SK-N-SH treated with all-trans-retinoic acid at 6 μM for 48 hours (cell line): Measurements from ENCODE around the gene NBPF4.

Experiments used
- ARNTL ChIP-seq: fragments of 450-650 bp; formaldehyde crosslinking; IDR thresholded peaks from 2 replicates; pipeline ENCODE4 v1.5.0; 2020; ENCODE audit warnings: low read depth, mild to moderate bottlenecking, moderate library complexity, borderline replicate concordance
- GLIS3 ChIP-seq: fragments of 250-450 bp; sonication (Bioruptor Pico); IDR thresholded peaks from 2 replicates; pipeline ENCODE4 v1.5.0; 2020; ENCODE audit warnings: mild to moderate bottlenecking, moderate library complexity
- RARB ChIP-seq: fragments of 250-450 bp; sonication (Bioruptor Pico); IDR thresholded peaks from 2 replicates; pipeline ENCODE4 v1.8.0; 2021; ENCODE audit warnings: mild to moderate bottlenecking, moderate library complexity
- TCF4 ChIP-seq: fragments of 250-450 bp; sonication (Bioruptor Pico); IDR thresholded peaks from 2 replicates; pipeline ENCODE4 v1.8.0; 2021; ENCODE audit warnings: mild to moderate bottlenecking, moderate library complexity, borderline replicate concordance
- ZC3H10 ChIP-seq: fragments of 250-450 bp; sonication (Bioruptor Pico); IDR thresholded peaks from 2 replicates; pipeline ENCODE4 v1.5.1; 2021; ENCODE audit warnings: mild to moderate bottlenecking, moderate library complexity
- ZFP3 ChIP-seq: fragments of 250-450 bp; sonication (Bioruptor Pico); IDR thresholded peaks from 2 replicates; pipeline ENCODE4 v1.5.0; 2020; ENCODE audit warnings: mild to moderate bottlenecking, moderate library complexity
- TF ChIP-seq, protein P1 (sequence below): fragments of 250-450 bp; sonication (Bioruptor Pico); IDR thresholded peaks from 2 replicates; pipeline ENCODE4 v1.8.0; 2020; ENCODE audit warnings: mild to moderate bottlenecking, moderate library complexity, borderline replicate concordance
- TF ChIP-seq, protein P2 (sequence below): fragments of 250-450 bp; sonication (Bioruptor Pico); IDR thresholded peaks from 2 replicates; pipeline ENCODE4 v1.5.1; 2021; ENCODE audit warnings: mild to moderate bottlenecking, moderate library complexity
- TF ChIP-seq, protein P3 (sequence below): fragments of 250-450 bp; sonication (Bioruptor Pico); IDR thresholded peaks from 2 replicates; pipeline ENCODE4 v1.5.1; 2020; ENCODE audit warnings: low read depth, mild to moderate bottlenecking, moderate library complexity
- TF ChIP-seq, protein P4 (sequence below): fragments of 250-450 bp; sonication (Bioruptor Pico); IDR thresholded peaks from 2 replicates; pipeline ENCODE4 v1.8.0; 2021; ENCODE audit warnings: low read depth, mild to moderate bottlenecking, moderate library complexity, borderline replicate concordance

DNA sequence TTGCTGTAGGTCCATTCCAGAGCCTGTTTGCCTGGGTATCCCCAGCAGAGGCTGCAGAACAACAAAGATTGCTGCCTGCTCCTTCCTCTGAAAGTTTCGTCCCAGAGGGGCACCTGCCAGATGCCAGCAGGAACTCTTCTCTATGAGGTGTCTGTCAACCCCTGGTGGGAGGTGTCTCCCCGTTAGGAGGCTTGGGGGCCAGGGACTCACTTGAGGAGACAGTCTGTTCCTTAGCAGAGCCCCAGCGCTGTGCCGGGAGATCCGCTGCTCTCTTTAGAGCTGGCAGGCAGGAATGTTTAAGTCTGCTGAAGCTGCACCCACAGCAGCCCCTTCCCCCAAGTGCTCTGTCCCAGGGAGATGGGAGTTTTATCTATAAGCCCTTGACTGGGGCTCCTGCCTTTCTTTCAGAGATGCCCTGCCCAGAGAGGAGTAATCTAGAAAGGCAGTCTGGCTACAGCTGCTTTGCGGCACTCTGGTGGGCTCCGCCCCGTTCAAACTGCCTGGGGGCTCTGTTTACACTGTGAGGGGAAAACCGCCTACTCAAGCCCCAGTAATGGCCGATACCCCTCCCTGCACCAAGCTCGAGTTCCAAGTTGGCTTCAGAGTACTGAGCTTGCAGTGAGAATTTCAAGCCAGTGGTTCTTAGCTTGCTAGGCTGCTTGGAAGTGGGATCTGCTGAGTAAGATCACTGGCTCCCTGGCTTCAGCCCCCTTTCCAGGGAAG is 35.0 kb downstream of the NBPF4 start:
- TF ChIP-seq TCF4 (CRISPR knock-in tag) (no peak), ARNTL (no peak), RARB (CRISPR knock-in tag) (no peak), ZC3H10 (no peak), GLIS3 (CRISPR knock-in tag) (no peak), ZFP3 (CRISPR knock-in tag) (no peak)
- TF ChIP-seq, protein P1, sequence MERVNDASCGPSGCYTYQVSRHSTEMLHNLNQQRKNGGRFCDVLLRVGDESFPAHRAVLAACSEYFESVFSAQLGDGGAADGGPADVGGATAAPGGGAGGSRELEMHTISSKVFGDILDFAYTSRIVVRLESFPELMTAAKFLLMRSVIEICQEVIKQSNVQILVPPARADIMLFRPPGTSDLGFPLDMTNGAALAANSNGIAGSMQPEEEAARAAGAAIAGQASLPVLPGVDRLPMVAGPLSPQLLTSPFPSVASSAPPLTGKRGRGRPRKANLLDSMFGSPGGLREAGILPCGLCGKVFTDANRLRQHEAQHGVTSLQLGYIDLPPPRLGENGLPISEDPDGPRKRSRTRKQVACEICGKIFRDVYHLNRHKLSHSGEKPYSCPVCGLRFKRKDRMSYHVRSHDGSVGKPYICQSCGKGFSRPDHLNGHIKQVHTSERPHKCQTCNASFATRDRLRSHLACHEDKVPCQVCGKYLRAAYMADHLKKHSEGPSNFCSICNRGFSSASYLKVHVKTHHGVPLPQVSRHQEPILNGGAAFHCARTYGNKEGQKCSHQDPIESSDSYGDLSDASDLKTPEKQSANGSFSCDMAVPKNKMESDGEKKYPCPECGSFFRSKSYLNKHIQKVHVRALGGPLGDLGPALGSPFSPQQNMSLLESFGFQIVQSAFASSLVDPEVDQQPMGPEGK (CRISPR knock-in tag) = no peak
- TF ChIP-seq, protein P2, sequence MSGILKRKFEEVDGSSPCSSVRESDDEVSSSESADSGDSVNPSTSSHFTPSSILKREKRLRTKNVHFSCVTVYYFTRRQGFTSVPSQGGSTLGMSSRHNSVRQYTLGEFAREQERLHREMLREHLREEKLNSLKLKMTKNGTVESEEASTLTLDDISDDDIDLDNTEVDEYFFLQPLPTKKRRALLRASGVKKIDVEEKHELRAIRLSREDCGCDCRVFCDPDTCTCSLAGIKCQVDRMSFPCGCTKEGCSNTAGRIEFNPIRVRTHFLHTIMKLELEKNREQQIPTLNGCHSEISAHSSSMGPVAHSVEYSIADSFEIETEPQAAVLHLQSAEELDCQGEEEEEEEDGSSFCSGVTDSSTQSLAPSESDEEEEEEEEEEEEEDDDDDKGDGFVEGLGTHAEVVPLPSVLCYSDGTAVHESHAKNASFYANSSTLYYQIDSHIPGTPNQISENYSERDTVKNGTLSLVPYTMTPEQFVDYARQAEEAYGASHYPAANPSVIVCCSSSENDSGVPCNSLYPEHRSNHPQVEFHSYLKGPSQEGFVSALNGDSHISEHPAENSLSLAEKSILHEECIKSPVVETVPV (CRISPR knock-in tag) = no peak
- TF ChIP-seq, protein P3, sequence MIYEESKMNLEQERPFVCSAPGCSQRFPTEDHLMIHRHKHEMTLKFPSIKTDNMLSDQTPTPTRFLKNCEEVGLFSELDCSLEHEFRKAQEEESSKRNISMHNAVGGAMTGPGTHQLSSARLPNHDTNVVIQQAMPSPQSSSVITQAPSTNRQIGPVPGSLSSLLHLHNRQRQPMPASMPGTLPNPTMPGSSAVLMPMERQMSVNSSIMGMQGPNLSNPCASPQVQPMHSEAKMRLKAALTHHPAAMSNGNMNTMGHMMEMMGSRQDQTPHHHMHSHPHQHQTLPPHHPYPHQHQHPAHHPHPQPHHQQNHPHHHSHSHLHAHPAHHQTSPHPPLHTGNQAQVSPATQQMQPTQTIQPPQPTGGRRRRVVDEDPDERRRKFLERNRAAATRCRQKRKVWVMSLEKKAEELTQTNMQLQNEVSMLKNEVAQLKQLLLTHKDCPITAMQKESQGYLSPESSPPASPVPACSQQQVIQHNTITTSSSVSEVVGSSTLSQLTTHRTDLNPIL = no peak
- TF ChIP-seq, protein P4, sequence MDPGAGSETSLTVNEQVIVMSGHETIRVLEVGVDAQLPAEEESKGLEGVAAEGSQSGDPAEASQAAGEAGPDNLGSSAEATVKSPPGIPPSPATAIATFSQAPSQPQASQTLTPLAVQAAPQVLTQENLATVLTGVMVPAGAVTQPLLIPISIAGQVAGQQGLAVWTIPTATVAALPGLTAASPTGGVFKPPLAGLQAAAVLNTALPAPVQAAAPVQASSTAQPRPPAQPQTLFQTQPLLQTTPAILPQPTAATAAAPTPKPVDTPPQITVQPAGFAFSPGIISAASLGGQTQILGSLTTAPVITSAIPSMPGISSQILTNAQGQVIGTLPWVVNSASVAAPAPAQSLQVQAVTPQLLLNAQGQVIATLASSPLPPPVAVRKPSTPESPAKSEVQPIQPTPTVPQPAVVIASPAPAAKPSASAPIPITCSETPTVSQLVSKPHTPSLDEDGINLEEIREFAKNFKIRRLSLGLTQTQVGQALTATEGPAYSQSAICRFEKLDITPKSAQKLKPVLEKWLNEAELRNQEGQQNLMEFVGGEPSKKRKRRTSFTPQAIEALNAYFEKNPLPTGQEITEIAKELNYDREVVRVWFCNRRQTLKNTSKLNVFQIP (CRISPR knock-in tag) = no peak
